Measurements from ENCODE around the gene ENTR1. TPM values are rescaled to one million over a fixed set of nuclear protein-coding genes. Genes with fewer than 3 reads are reported as not detected.
"Not testable (repeated sequence)": the region's sequence is repeated elsewhere in the genome, so short reads cannot be mapped to it uniquely, and the experiment has no call there.

The ENTR1 gene
- total RNA-seq, 4 donors from 2014 or later: 26.5 to 38.1 (median 33.5) TPM

GRCh38 chr9:136416914-136417313 is 6.5 kb upstream of the ENTR1 start:
- DNase-seq (ENCODE audit: low spot score) (no peak), ATAC-seq (ENCODE audit: low FRiP score) (no peak)
- no peak for TF ChIP-seq CTCF (IDR thresholded peaks at IDR 0.05)

GRCh38 chr9:136416427-136416826 is 6.0 kb upstream of the ENTR1 start:
- no peak for TF ChIP-seq CTCF (IDR thresholded peaks at IDR 0.05)
- ATAC-seq (ENCODE audit: low FRiP score) (no peak), DNase-seq (ENCODE audit: low spot score) (no peak)

GRCh38 chr9:136412962-136413361 is 2.5 kb upstream of the ENTR1 start:
- DNase-seq (ENCODE audit: low spot score): no peak
- TF ChIP-seq CTCF (IDR thresholded peaks at IDR 0.05): no peak
- ATAC-seq (ENCODE audit: low FRiP score): no peak

GRCh38 chr9:136411378-136411777 is 964 bp upstream of the ENTR1 start:
- no peak for DNase-seq (ENCODE audit: low spot score)
- no peak for TF ChIP-seq CTCF (IDR thresholded peaks at IDR 0.05)
- no peak for ATAC-seq (ENCODE audit: low FRiP score)

- no peak for TF ChIP-seq CTCF (IDR thresholded peaks at IDR 0.05)
- ATAC-seq (ENCODE audit: low FRiP score) (peak; percentile 39), DNase-seq (ENCODE audit: low spot score) (no peak)
Observed at GRCh38 chr9:136409557-136410455, 608 bp downstream of the ENTR1 start.

GRCh38 chr9:136407911-136408310 is 2.5 kb downstream of the ENTR1 start:
- TF ChIP-seq CTCF (IDR thresholded peaks at IDR 0.05): no peak
- DNase-seq (ENCODE audit: low spot score) (no peak), ATAC-seq (ENCODE audit: low FRiP score) (no peak)

GRCh38 chr9:136407061-136407460 is 3.4 kb downstream of the ENTR1 start:
- ATAC-seq (ENCODE audit: low FRiP score); DNase-seq (ENCODE audit: low spot score): not testable (repeated sequence)

GRCh38 chr9:136405904-136406303 is 4.5 kb downstream of the ENTR1 start:
- not testable (repeated sequence) for DNase-seq (ENCODE audit: low spot score); ATAC-seq (ENCODE audit: low FRiP score)
